HG02840 (cell line): Measurements from ENCODE around the gene OR2T5.
"Not testable (repeated sequence)": the region's sequence is repeated elsewhere in the genome, so short reads cannot be mapped to it uniquely, and the experiment has no call there.

Source experiments
- ATAC-seq: cut with Tn5 transposase; IDR thresholded peaks from one replicate; pipeline ENCODE4 v1.9.1; 2021; ENCODE audit warnings: mild to moderate bottlenecking, moderate library complexity, moderate number of reproducible peaks; ENCODE audit not compliant: unreplicated experiment, low FRiP score

Gene OR2T5, protein sequence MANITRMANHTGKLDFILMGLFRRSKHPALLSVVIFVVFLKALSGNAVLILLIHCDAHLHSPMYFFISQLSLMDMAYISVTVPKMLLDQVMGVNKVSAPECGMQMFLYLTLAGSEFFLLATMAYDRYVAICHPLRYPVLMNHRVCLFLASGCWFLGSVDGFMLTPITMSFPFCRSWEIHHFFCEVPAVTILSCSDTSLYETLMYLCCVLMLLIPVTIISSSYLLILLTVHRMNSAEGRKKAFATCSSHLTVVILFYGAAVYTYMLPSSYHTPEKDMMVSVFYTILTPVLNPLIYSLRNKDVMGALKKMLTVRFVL

GRCh38 chr1:248488289-248488688, at the start of gene OR2T5:
Gene OR2T5 (plus strand): TSS chr1:248488589. CDS start chr1:248488589, 0 bp downstream.
- not testable (repeated sequence) for ATAC-seq

GRCh38 chr1:248438668-248439067, 49.7 kb upstream of the OR2T5 start:
- ATAC-seq: not testable (repeated sequence)

DNA sequence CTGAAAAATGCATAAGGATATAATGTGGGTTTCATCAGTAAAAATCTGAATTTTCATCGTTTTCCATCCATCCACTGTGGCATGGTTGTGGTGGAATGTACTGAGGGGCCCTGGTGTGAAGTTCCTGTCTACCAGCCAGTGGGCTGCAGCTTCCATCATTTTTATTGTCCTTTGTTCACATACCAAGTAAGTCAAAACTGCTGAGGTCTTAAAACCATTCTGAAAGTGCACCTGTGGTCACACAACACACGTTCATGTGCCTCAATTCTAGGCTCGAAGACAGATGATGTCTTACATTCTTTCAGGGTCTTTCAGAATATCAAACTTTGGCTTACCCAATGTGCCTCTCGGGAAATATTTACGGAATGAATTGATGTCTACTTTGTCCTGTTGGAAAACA, 49.1 kb upstream of the OR2T5 start:
- not testable (repeated sequence) for ATAC-seq

GRCh38 chr1:248442500-248443277, 45.7 kb upstream of the OR2T5 start:
- not testable (repeated sequence) for ATAC-seq

GRCh38 chr1:248444603-248445002, 43.8 kb upstream of the OR2T5 start:
- not testable (repeated sequence) for ATAC-seq

GRCh38 chr1:248445399-248445798, 43.0 kb upstream of the OR2T5 start, which contains the start of gene OR2T2:
Gene OR2T2 (plus strand): TSS chr1:248445637. CDS start chr1:248452798, 7,161 bp downstream.
- not testable (repeated sequence) for ATAC-seq

DNA sequence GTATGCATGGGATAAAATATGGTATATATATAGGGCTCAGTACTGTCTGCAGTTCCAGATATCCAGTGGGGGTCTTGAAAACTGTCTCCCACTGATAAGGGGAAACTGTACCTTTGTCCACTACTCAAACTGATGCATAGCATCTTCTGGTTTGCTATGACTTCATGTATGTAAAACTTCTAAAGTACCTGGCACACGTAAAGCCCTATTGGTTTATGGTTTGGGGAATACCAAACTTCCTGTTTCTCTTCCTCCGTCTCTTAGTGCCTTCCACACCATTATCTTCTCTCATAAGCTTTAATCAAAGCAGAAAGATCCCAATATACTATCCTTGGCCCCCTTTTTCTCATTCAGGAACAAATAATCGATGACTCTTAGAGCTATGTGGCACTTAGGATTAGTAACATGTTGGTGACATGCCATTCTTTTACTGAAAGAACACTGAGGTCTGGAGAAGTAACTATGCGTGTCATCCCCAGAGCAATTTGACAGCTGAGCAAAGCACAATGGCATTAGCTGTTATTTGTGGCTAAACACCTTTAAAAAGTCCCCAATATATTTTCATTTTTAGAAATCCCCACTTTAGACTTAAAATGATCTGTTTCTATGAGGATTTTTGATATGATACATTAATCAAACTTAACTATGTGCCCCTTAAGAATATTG, 39.8 kb upstream of the OR2T5 start:
- ATAC-seq: peak; percentile 58

- not testable (repeated sequence) for ATAC-seq
Measured at GRCh38 chr1:248449821-248450465, 38.4 kb upstream of the OR2T5 start.

DNA sequence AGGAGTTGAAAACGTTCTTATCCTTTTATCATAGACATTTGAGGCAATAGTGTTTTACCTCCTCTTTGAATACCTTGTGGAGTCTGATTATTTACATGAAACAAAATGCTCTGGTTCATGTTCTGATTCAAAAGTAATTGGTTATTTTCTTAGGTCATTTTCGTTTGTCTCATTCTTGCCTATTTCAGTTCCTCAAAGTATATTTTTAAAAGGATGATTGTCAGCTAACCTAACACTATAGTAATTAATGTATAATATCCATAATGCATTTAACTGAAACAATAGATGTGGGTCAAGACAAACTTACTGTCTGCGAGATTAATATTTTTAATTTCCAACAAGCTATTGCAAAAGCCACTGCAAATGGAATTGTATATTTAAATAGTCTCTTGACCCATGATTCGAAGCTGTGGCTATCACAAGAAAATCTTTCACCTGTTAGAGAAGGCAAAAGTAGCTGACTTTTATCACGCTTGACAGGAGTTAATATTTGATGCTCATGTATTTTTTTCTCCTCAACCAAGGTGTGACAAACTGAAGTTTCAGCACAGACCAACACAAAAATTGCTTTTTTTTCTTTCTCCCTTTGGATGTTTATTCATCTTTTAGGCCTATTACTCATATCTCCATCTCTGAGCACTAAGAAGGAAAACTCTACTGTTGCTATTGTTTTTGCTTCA, 37.8 kb upstream of the OR2T5 start:
- ATAC-seq: peak; percentile 55

GRCh38 chr1:248453619-248454018, 34.8 kb upstream of the OR2T5 start:
- not testable (repeated sequence) for ATAC-seq

DNA sequence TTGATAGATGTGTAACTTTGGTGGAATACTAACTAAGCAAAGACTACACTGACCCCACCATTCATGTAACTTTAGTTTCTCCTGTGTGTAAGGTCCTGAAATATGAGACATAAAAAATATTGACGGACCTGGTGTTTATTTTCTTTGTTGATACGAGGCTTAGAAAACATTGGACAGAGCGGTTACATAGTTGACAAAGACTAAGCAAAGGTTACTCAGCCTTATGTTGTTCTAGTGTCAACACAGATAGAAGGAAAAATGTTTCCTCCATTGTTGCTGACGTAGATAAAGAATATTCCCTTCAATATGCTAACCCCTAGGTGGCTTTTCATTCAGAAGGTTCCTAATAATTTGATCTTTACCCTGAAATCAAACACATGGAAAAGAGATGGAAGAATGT, 33.3 kb upstream of the OR2T5 start:
- ATAC-seq: not testable (repeated sequence)

- not testable (repeated sequence) for ATAC-seq
Measured at GRCh38 chr1:248456635-248457034, 31.8 kb upstream of the OR2T5 start.

DNA sequence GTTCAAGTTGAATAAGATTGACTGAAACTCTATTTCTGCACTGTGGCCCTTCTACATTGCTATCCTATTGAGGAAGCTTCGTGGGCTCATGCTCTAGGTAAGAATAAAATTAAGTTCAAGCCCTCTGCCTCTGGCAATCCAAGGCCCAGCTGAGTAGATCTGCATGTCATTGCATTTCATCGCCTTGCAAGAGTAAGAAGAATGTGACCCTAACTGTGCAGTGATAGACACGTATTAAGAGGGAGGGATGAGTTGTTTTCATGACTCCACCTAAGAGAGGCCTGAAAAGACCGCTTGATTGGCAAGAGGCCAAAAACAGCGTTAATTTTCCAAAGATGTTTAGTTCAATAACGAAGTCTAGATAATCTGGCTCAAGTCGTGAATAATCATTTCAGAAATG, 29.3 kb upstream of the OR2T5 start:
- ATAC-seq: not testable (repeated sequence)

DNA sequence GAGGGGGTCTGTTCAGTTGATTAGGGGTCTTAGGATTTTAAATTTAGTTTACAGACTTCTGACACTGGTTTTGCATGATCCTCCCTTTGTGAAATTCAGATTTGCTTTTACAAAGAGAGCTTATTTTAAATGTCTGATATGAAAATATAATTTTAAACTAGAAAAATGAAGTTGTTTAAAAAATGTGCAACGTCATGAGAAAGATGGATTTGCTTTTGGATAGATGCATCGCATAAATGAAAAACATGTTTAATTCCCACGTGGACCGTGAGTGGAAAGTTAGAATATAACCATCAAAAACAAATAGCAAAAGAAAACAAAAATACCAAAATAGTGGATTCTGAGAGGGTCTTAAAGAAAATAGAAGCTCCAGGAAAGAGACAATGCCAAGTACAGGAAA, 17.2 kb upstream of the OR2T5 start:
- ATAC-seq: no peak

GRCh38 chr1:248472111-248472510, 16.3 kb upstream of the OR2T5 start:
- not testable (repeated sequence) for ATAC-seq

DNA sequence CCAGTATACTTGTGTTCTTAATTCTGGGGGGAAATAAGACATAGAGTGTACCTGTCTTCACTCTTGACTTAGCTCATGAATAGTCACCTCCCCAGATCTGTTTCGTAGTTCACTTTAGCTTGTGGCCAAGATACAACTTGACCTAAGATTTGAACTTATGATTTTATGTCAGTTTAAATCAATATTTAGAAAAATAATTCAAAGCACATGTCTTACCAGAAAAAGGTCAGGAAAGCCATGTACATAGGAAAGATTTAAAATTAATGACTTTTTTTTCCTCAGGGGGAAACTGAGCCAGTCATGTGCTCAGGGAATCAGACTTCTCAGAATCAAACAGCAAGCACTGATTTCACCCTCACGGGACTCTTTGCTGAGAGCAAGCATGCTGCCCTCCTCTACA, 15.3 kb upstream of the OR2T5 start, which contains the start of gene OR2T3:
TSS of gene OR2T3 (plus strand) at position 301 of the 400 bp plus-strand sequence. CDS start at position 301, 0 bp downstream.
- not testable (repeated sequence) for ATAC-seq

GRCh38 chr1:248475660-248476059, 12.7 kb upstream of the OR2T5 start:
- ATAC-seq: not testable (repeated sequence)

DNA sequence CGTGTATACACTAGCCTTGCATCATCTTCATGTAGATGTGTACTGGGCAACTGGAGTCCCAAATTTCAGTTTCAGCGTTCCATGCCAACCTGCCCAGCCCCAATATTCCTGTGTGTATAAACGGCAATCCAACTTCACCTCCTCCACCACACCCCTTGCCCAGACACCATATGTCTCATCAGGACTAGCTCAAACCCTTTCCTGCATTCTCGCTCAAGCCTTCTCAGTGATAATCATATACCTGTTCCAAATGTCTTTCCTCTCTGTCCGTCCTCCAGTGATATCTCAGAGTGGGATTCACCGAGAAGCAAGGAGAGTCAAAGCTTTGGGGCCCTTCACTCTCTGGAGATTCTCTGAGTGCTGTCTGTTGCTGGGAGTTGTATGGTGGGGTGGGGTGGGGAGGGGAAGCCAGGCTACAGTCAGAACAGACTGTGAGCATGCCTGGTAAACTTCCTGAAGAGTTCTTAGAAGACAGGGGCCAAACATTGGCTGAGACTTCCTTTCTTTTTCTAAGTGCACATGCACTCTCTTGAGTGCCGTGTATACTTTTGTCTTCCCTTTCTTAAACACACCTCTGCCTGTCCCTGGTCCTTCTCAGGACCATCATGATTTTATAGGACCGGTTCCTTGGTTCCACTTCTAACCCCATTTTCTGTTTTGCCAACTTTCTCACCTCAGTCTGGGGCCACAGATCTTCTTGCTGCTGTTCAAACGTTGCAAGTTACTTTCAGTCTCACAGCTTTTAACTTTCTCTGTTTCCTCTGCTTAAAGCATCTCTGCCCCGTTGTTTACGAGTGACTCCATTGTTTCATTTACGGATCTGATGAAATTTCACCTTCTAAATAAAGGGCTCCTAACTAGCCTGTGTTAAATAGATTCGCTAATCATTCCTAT, 6.5 kb upstream of the OR2T5 start:
- ATAC-seq: peak; percentile 69

DNA sequence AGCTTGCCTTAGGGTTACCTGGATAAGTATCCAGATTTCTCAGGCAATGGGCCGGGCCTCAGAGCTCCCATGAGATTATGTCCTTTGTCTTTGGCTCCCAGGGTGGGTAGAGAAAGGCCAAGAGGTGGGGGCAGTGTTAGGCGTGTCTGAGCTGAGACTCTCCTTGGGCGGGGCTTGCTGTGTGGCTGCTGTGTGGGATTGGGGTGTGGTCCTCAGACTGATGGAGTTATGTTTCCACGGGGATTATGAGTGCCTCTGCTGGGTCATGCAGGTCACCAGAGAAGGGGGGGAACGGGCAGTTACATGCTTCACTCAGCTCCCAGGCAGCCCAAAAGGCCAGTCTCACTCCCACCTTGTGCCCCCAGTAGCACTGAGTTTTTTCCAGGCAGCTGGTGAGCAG, 8.3 kb downstream of the OR2T5 start:
- ATAC-seq: not testable (repeated sequence)
